NCI-H146 treated with DMSO at 0.1 percent for 48 hours (cell line): Measurements from ENCODE around the gene EIF3A.

Source experiments
- DNase-seq: peaks from one replicate; lab custom pipeline; 2025; ENCODE audit not compliant: unreplicated experiment; lab: John Stamatoyannopoulos, UW

Gene EIF3A

GRCh38 chr10:119007211-119007574 is 73.4 kb downstream of the EIF3A start:
- DNase-seq = no peak

GRCh38 chr10:119006451-119007210 is 74.0 kb downstream of the EIF3A start:
- DNase-seq = no peak

GRCh38 chr10:119005362-119006043 is 75.1 kb downstream of the EIF3A start:
- no peak for DNase-seq

- no peak for DNase-seq
Observed at GRCh38 chr10:119003572-119004289, 76.9 kb downstream of the EIF3A start.

- DNase-seq = no peak
Observed at GRCh38 chr10:119001717-119002500, 78.7 kb downstream of the EIF3A start.

GRCh38 chr10:118998183-118998582 is 82.4 kb downstream of the EIF3A start:
- no peak for DNase-seq

GRCh38 chr10:118997379-118997778 is 83.2 kb downstream of the EIF3A start:
- no peak for DNase-seq

GRCh38 chr10:118995739-118996138 is 84.9 kb downstream of the EIF3A start:
- DNase-seq = no peak

GRCh38 chr10:118994321-118994720 is 86.3 kb downstream of the EIF3A start:
- DNase-seq = no peak

GRCh38 chr10:118993214-118993613 is 87.4 kb downstream of the EIF3A start:
- DNase-seq = no peak

- no peak for DNase-seq
Observed at GRCh38 chr10:118992496-118992895, 88.1 kb downstream of the EIF3A start.

GRCh38 chr10:118990326-118990725 is 90.3 kb downstream of the EIF3A start:
- peak; percentile 84 for DNase-seq

GRCh38 chr10:118986815-118987790 is 93.5 kb downstream of the EIF3A start:
- DNase-seq = no peak

GRCh38 chr10:118985576-118985975 is 95.0 kb downstream of the EIF3A start:
- DNase-seq = no peak
